ENCODE measurements around the gene AKIRIN2. TPM values are rescaled to one million over a fixed set of nuclear protein-coding genes. Genes with fewer than 3 reads are reported as not detected.

AKIRIN2 gene
- total and polyA plus RNA-seq, 10 of the 15 experiments (the other 5 are each of a cell fraction or from before 2014, with no cell fraction given): 12.7 to 82.2 (median 42.6) TPM

GRCh38 chr6:87742106-87742505 is 40.1 kb upstream of the AKIRIN2 start (continued):
- TF ChIP-seq USF1 (IDR thresholded peaks at IDR 0.05; ENCODE audit: borderline replicate concordance, extremely low read length, insufficient read depth, low read depth, low read length) (peak; percentile 64), ATF3 (IDR thresholded peaks at IDR 0.05; ENCODE audit: borderline replicate concordance, extremely low read depth, low read depth, low read length) (peak; percentile 48; the same call in 1 of the 2 replicates), BACH1 (IDR thresholded peaks at IDR 0.05; ENCODE audit: borderline replicate concordance) (no peak), RUNX3 (IDR thresholded peaks at IDR 0.05; ENCODE audit: low read length) (peak; percentile 84), CUX1 (IDR thresholded peaks at IDR 0.05; ENCODE audit: insufficient replicate concordance, low read depth, low read length) (no peak), HDGF (IDR thresholded peaks at IDR 0.05) (no peak), NR2F1 (conservative IDR thresholded peaks at IDR 0.05) (no peak), CHD4 (IDR thresholded peaks at IDR 0.05) (no peak), BHLHE40 (IDR thresholded peaks at IDR 0.05; ENCODE audit: borderline replicate concordance in 1 of 2, low read depth in 2 of 2, low read length in 1 of 2) (peak in 1 of 2 experiments; percentile 54; a peak in 2 of 4 replicates), MYC (IDR thresholded peaks at IDR 0.05; ENCODE audit: insufficient read depth, insufficient read length, insufficient replicate concordance, low read length, severe bottlenecking) (no peak), SUPT20H (IDR thresholded peaks at IDR 0.05; ENCODE audit: borderline replicate concordance, control insufficient read depth, low read depth, low read length) (no peak), ETV6 (conservative IDR thresholded peaks at IDR 0.05 in 1 of 2, IDR thresholded peaks at IDR 0.05 in 1 of 2; ENCODE audit: borderline replicate concordance in 1 of 2, low read depth in 1 of 2) (peak in 1 of 2 experiments; percentile 67; a peak in 1 of 4 replicates), NR2C1 (IDR thresholded peaks at IDR 0.05) (no peak), SRF (IDR thresholded peaks at IDR 0.05; ENCODE audit: low read depth in 2 of 2, low read length in 2 of 2) (no peak), CREM (IDR thresholded peaks at IDR 0.05; ENCODE audit: low read depth) (peak; percentile 43; the same call in 1 of the 2 replicates), SIN3A (IDR thresholded peaks at IDR 0.05; ENCODE audit: low read depth, low read length) (no peak), CEBPB (IDR thresholded peaks at IDR 0.05; ENCODE audit: borderline replicate concordance in 1 of 2, low read depth in 2 of 2, low read length in 2 of 2) (no peak), PBX3 (IDR thresholded peaks at IDR 0.05; ENCODE audit: insufficient replicate concordance, low read depth, low read length) (peak; percentile 24)
- TF ChIP-seq, protein P1, sequence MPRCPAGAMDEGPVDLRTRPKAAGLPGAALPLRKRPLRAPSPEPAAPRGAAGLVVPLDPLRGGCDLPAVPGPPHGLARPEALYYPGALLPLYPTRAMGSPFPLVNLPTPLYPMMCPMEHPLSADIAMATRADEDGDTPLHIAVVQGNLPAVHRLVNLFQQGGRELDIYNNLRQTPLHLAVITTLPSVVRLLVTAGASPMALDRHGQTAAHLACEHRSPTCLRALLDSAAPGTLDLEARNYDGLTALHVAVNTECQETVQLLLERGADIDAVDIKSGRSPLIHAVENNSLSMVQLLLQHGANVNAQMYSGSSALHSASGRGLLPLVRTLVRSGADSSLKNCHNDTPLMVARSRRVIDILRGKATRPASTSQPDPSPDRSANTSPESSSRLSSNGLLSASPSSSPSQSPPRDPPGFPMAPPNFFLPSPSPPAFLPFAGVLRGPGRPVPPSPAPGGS (IDR thresholded peaks at IDR 0.05; ENCODE audit: borderline replicate concordance, insufficient read depth, low read depth, low read length, poor library complexity, severe bottlenecking): no peak

All from GM12878 (cell line).